NOMO-1 treated with dmso at 0.1 percent for 144 hours (cell line): Measurements from ENCODE around the gene KIAA0825.

Experiments used
- DNase-seq: peaks from one replicate; lab custom pipeline; 2025; ENCODE audit not compliant: unreplicated experiment; lab: John Stamatoyannopoulos, UW

Gene KIAA0825

GRCh38 chr5:94248175-94248875 lies 370.1 kb downstream of the KIAA0825 start:
- DNase-seq, result no peak

GRCh38 chr5:94245608-94246007 lies 372.8 kb downstream of the KIAA0825 start:
- peak; percentile 74 for DNase-seq

GRCh38 chr5:94244921-94245320 lies 373.5 kb downstream of the KIAA0825 start:
- DNase-seq, result peak; percentile 6

GRCh38 chr5:94243612-94244011 lies 374.8 kb downstream of the KIAA0825 start:
- DNase-seq, result no peak

- no peak for DNase-seq
Measured at GRCh38 chr5:94240993-94241651, 377.3 kb downstream of the KIAA0825 start.

- no peak for DNase-seq
Measured at GRCh38 chr5:94240596-94240992, 377.8 kb downstream of the KIAA0825 start.

- DNase-seq, result no peak
Measured at GRCh38 chr5:94240134-94240533, 378.3 kb downstream of the KIAA0825 start.

- DNase-seq, result no peak
Measured at GRCh38 chr5:94239266-94239665, 379.1 kb downstream of the KIAA0825 start.

- no peak for DNase-seq
Measured at GRCh38 chr5:94234987-94235386, 383.4 kb downstream of the KIAA0825 start.

GRCh38 chr5:94228791-94229190 lies 389.6 kb downstream of the KIAA0825 start:
- no peak for DNase-seq

GRCh38 chr5:94223235-94223634 lies 395.2 kb downstream of the KIAA0825 start:
- DNase-seq, result no peak

- DNase-seq, result no peak
Measured at GRCh38 chr5:94218374-94218773, 400.0 kb downstream of the KIAA0825 start.

- no peak for DNase-seq
Measured at GRCh38 chr5:94217745-94218144, 400.7 kb downstream of the KIAA0825 start.

- no peak for DNase-seq
Measured at GRCh38 chr5:94217216-94217615, 401.2 kb downstream of the KIAA0825 start.

- no peak for DNase-seq
Measured at GRCh38 chr5:94212476-94212875, 405.9 kb downstream of the KIAA0825 start.

- no peak for DNase-seq
Measured at GRCh38 chr5:94209774-94210355, 408.5 kb downstream of the KIAA0825 start.

GRCh38 chr5:94209272-94209671 lies 409.1 kb downstream of the KIAA0825 start:
- no peak for DNase-seq

GRCh38 chr5:94199566-94199965 lies 418.8 kb downstream of the KIAA0825 start:
- DNase-seq, result no peak

- no peak for DNase-seq
Measured at GRCh38 chr5:94197970-94198369, 420.4 kb downstream of the KIAA0825 start.

- DNase-seq, result no peak
Measured at GRCh38 chr5:94196953-94197352, 421.5 kb downstream of the KIAA0825 start.

GRCh38 chr5:94192658-94193391 lies 425.6 kb downstream of the KIAA0825 start:
- DNase-seq, result no peak

GRCh38 chr5:94191604-94192003 lies 426.8 kb downstream of the KIAA0825 start:
- DNase-seq, result no peak
